ENCODE measurements around the gene LRCOL1.

GRCh38 chr12:132577191-132577920 is 33.0 kb downstream of the LRCOL1 start:
- TF ChIP-seq, protein P1, sequence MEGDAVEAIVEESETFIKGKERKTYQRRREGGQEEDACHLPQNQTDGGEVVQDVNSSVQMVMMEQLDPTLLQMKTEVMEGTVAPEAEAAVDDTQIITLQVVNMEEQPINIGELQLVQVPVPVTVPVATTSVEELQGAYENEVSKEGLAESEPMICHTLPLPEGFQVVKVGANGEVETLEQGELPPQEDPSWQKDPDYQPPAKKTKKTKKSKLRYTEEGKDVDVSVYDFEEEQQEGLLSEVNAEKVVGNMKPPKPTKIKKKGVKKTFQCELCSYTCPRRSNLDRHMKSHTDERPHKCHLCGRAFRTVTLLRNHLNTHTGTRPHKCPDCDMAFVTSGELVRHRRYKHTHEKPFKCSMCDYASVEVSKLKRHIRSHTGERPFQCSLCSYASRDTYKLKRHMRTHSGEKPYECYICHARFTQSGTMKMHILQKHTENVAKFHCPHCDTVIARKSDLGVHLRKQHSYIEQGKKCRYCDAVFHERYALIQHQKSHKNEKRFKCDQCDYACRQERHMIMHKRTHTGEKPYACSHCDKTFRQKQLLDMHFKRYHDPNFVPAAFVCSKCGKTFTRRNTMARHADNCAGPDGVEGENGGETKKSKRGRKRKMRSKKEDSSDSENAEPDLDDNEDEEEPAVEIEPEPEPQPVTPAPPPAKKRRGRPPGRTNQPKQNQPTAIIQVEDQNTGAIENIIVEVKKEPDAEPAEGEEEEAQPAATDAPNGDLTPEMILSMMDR (IDR thresholded peaks at IDR 0.05): no peak
- TF ChIP-seq POLR2A (IDR thresholded peaks at IDR 0.05): no peak

All from adrenal gland (tissue), 5 donors.